ENCODE measurements around the gene ALPL. TPM values are rescaled to one million over a fixed set of nuclear protein-coding genes. Genes with fewer than 3 reads are reported as not detected.
A peak's percentile ranks its signal among the peaks of the same experiment; 100 is the strongest.

ALPL gene
- polyA plus RNA-seq, 2 of the 4 experiments (the other 2 are of a cell fraction): 0.06 to 0.31 TPM

DNA sequence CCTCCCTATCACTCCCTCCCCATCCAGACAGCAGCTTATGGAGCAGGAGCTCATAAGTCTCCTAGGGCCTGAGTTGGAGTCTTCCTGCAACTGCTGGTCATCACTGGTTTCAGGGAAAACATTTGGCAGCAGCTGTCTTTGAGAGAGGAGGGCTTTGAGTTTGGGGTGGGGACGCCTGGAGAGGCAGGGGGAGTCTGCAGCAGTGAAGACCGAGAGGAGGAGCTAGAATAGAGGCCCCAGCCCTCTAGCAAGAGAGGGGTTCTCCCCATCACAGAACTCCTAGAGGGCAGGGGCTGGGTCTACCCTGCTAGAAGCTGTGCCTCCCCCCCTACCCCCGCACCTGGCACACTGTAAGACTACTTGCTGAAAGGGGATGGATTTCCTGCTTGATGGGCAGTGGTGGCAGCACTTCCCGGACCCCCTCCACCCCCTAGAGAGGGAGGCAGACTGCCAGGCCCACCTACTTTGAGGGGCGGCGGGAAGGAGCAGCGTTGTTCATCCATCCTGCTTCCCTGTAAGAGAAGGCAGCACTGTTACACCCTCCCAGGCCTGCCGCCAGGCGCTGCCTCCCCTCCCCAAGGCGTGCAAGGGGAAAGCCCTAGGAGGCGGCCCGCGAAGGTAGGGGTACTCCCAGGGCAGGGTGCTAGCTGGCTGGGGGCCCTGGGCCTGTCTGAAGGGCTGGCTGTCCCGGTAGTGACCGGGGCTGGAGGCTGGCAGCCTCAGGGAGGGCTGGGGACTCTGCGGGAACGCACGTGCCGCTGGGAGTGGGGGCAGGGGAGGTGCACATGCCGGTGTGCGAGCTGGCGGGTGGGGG is 109.5 kb downstream of the ALPL start (continued):
- TF ChIP-seq, protein P1, sequence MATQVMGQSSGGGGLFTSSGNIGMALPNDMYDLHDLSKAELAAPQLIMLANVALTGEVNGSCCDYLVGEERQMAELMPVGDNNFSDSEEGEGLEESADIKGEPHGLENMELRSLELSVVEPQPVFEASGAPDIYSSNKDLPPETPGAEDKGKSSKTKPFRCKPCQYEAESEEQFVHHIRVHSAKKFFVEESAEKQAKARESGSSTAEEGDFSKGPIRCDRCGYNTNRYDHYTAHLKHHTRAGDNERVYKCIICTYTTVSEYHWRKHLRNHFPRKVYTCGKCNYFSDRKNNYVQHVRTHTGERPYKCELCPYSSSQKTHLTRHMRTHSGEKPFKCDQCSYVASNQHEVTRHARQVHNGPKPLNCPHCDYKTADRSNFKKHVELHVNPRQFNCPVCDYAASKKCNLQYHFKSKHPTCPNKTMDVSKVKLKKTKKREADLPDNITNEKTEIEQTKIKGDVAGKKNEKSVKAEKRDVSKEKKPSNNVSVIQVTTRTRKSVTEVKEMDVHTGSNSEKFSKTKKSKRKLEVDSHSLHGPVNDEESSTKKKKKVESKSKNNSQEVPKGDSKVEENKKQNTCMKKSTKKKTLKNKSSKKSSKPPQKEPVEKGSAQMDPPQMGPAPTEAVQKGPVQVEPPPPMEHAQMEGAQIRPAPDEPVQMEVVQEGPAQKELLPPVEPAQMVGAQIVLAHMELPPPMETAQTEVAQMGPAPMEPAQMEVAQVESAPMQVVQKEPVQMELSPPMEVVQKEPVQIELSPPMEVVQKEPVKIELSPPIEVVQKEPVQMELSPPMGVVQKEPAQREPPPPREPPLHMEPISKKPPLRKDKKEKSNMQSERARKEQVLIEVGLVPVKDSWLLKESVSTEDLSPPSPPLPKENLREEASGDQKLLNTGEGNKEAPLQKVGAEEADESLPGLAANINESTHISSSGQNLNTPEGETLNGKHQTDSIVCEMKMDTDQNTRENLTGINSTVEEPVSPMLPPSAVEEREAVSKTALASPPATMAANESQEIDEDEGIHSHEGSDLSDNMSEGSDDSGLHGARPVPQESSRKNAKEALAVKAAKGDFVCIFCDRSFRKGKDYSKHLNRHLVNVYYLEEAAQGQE (IDR thresholded peaks at IDR 0.05): no peak
- no peak for TF ChIP-seq NR3C1 (IDR thresholded peaks at IDR 0.05)

DNA sequence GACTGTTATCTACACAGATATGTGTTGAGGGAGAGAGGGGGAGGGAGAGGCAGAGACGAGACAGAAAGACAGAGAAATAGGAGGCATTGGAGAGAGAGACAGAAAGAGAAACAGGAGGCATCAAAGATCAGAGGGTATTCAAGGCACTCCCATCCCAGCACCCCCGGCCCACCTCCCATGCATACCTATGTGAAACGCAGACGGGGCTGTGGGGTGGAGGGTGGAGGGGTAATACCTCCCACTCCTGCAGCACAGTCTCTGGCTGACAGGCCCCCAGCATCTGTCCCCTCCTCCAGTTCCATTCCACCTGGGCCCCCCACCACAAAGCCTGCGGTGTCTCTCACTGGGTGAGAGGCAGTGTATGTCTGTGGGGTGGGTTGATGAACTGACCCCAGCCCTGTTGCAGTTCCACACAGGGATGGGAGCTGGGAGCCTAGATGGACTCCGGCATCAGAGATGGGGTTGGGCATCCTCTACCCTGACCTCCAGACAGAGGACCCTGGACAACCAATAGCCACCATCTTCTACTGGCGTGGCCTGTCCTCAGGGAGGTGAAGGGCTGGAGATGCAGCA is 110.2 kb downstream of the ALPL start:
- ChIA-PET POLR2A (no interaction called here), CTCF (no interaction called here)
- Histone ChIP-seq H3K27ac (no peak overlapping the region), H3K4me2 (no peak overlapping the region), H3K4me3 (no peak overlapping the region), H3K9me3 (no peaks in the 10 kb centered on the region), H3K4me1 (peaks cover 31% of the 10 kb centered on the region)
- ATAC-seq (no peak), DNase-seq (ENCODE audit: low read depth in 1 of 2, low spot score in 1 of 2) (no peak), FAIRE-seq (no peak)
- WGBS (ENCODE audit: missing lambda C conversion rate): 86% methylated on average over 5 of the region's 7 CpGs
- TF ChIP-seq MAFK (IDR thresholded peaks at IDR 0.05; ENCODE audit: partially characterized antibody) (no peak), EP300 (IDR thresholded peaks at IDR 0.05) (no peak), GATA3 (IDR thresholded peaks at IDR 0.05; ENCODE audit: borderline replicate concordance) (no peak), RNF2 (IDR thresholded peaks at IDR 0.05; ENCODE audit: borderline replicate concordance, low read depth) (no peak), BHLHE40 (IDR thresholded peaks at IDR 0.05; ENCODE audit: low read depth, low read length) (no peak), PHF8 (IDR thresholded peaks at IDR 0.05; ENCODE audit: borderline replicate concordance, low read depth) (no peak), RFX5 (IDR thresholded peaks at IDR 0.05) (no peak), TP53 (CRISPR knock-in tag; IDR thresholded peaks at IDR 0.05) (no peak), FOSL2 (IDR thresholded peaks at IDR 0.05) (no peak), FOSL2 (CRISPR knock-in tag; IDR thresholded peaks at IDR 0.05) (no peak)
- TF ChIP-seq, protein P2, sequence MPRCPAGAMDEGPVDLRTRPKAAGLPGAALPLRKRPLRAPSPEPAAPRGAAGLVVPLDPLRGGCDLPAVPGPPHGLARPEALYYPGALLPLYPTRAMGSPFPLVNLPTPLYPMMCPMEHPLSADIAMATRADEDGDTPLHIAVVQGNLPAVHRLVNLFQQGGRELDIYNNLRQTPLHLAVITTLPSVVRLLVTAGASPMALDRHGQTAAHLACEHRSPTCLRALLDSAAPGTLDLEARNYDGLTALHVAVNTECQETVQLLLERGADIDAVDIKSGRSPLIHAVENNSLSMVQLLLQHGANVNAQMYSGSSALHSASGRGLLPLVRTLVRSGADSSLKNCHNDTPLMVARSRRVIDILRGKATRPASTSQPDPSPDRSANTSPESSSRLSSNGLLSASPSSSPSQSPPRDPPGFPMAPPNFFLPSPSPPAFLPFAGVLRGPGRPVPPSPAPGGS (IDR thresholded peaks at IDR 0.05): no peak

DNA sequence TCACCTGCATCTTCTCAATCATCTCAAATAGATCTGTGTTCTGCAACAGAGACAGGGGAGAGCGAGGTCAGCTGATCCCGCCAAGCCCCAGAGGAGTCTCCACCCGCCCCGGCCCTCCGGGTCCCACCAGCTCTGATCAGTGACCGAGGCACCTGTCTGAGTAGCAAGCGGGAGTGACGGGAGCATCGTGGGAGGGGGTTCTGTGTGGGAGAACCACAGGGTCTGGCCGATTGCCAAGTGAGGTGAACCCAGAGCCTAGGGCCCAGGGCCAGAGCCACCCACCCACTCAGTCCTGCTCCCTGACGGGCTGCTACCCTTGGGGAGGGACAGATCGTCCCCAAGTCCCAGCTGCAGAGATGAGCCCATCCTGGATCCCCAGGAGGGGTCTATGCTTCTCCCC is 110.8 kb downstream of the ALPL start:
- no peaks in the 10 kb centered on the region for H3K9me3 ChIP-seq
- WGBS (ENCODE audit: missing lambda C conversion rate): 90% methylated on average over 8 of the region's 12 CpGs
- H3K4me2 ChIP-seq: peak overlapping the region; percentile 97; the same call in 2 of the 3 replicates
- peaks cover 36% of the 10 kb centered on the region for H3K4me1 ChIP-seq
- POLR2A ChIA-PET: no interaction called here
- FAIRE-seq (no peak), ATAC-seq (no peak), DNase-seq (ENCODE audit: low read depth in 1 of 2, low spot score in 1 of 2) (no peak)
- CTCF ChIA-PET: interaction anchor here (5.0 kb wide), 1 partner anchor 38 kb away, joined by 20 read pairs; no protein-coding TSS in a partner anchor
- TF ChIP-seq FOXS1 (CRISPR knock-in tag; IDR thresholded peaks at IDR 0.05): no peak
- H3K27ac ChIP-seq: no peak overlapping the region
- no peak overlapping the region for H3K4me3 ChIP-seq

DNA sequence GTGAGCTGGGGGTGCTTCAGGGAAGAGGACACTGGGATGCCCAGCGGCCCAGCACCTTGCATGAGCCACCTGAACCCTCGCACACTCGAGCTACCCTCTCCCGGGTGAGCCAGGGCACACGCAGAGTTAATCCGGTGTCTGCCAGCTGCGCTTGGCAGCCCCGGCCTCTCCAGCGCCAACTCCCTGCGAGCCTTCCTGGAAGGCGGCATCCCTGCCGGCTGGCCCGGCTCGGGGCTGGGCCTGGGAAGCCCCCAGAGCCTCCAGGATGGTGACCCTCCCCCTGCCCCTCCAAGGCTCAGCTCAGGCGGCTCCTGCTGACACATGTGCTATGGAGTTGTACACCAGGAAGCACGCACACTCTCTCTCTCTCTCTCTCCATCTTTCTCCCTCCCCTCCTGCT is 111.3 kb downstream of the ALPL start:
- Histone ChIP-seq H3K4me3 (peak overlapping the region; percentile 58; the same call in 1 of the 3 replicates), H3K4me2 (peak overlapping the region; percentile 97), H3K4me1 (peaks cover 39% of the 10 kb centered on the region), H3K9me3 (no peaks in the 10 kb centered on the region), H3K27ac (0 out of 6 replicates have a peak overlapping the region, but pooled peaks of 1 of the 2 experiments have one; percentile 10)
- no peak for FAIRE-seq
- no peak for DNase-seq (ENCODE audit: low read depth in 1 of 2, low spot score in 1 of 2)
- CTCF ChIA-PET: interaction anchor here (1.2 to 5.0 kb wide), 3 partner anchors 10 to 109 kb away, joined by 3 to 20 read pairs (median 3); no protein-coding TSS in a partner anchor
- WGBS (ENCODE audit: missing lambda C conversion rate): 7% methylated on average over 2 of the region's 16 CpGs
- ATAC-seq: peak in 1 of 2 experiments; percentile 16; a peak in 2 of 6 replicates
- POLR2A ChIA-PET: no interaction called here
- TF ChIP-seq NFE2L2 (conservative IDR thresholded peaks at IDR 0.05; ENCODE audit: low read length): no peak
- TF ChIP-seq, protein P3, sequence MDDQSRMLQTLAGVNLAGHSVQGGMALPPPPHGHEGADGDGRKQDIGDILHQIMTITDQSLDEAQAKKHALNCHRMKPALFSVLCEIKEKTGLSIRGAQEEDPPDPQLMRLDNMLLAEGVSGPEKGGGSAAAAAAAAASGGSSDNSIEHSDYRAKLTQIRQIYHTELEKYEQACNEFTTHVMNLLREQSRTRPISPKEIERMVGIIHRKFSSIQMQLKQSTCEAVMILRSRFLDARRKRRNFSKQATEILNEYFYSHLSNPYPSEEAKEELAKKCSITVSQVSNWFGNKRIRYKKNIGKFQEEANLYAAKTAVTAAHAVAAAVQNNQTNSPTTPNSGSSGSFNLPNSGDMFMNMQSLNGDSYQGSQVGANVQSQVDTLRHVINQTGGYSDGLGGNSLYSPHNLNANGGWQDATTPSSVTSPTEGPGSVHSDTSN (IDR thresholded peaks at IDR 0.05): no peak
- TF ChIP-seq ZSCAN20 (CRISPR knock-in tag; IDR thresholded peaks at IDR 0.05): no peak
- TF ChIP-seq FOSL2 (IDR thresholded peaks at IDR 0.05): no peak
- TF ChIP-seq FOSL2 (CRISPR knock-in tag; IDR thresholded peaks at IDR 0.05): no peak
- TF ChIP-seq, protein P4, sequence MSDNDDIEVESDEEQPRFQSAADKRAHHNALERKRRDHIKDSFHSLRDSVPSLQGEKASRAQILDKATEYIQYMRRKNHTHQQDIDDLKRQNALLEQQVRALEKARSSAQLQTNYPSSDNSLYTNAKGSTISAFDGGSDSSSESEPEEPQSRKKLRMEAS (IDR thresholded peaks at IDR 0.05): no peak
- TF ChIP-seq MAFK (IDR thresholded peaks at IDR 0.05; ENCODE audit: partially characterized antibody): no peak
- TF ChIP-seq EHF (CRISPR knock-in tag; IDR thresholded peaks at IDR 0.05): no peak
- TF ChIP-seq BHLHE40 (IDR thresholded peaks at IDR 0.05; ENCODE audit: low read depth, low read length): no peak
- no peak for TF ChIP-seq NR3C1 (IDR thresholded peaks at IDR 0.05)
- TF ChIP-seq POLR2AphosphoS2 (conservative IDR thresholded peaks at IDR 0.05; ENCODE audit: low read length): no peak
- TF ChIP-seq GATA3 (IDR thresholded peaks at IDR 0.05; ENCODE audit: borderline replicate concordance): no peak
- TF ChIP-seq NPAS2 (CRISPR knock-in tag; IDR thresholded peaks at IDR 0.05; ENCODE audit: borderline replicate concordance): no peak
- no peak for TF ChIP-seq ZFP36 (IDR thresholded peaks at IDR 0.05; ENCODE audit: borderline replicate concordance, partially characterized antibody)
- TF ChIP-seq HDAC2 (IDR thresholded peaks at IDR 0.05): no peak
- no peak for TF ChIP-seq ESRRA (IDR thresholded peaks at IDR 0.05; ENCODE audit: borderline replicate concordance, low read length)
- no peak for TF ChIP-seq MYC (IDR thresholded peaks at IDR 0.05; ENCODE audit: borderline replicate concordance, low read length)

All from A549 (cell line).